SH-SY5Y (cell line): ENCODE results near the gene STEEP1.

Experiments used
- GATA2 ChIP-seq: IDR thresholded peaks from 2 replicates; pipeline ENCODE4 v1.6.1; 2011; ENCODE audit warnings: mild to moderate bottlenecking, low read depth, low read length
- GATA3 ChIP-seq: IDR thresholded peaks from 2 replicates; pipeline ENCODE4 v1.6.1; 2011; ENCODE audit warnings: low read depth, mild to moderate bottlenecking, low read length, moderate library complexity

GRCh38 chrX:119549327-119550016, 15.7 kb downstream of the STEEP1 start:
- no peak for TF ChIP-seq GATA3
- no peak for TF ChIP-seq GATA2
